ENCODE data around the gene NME4.

DNA sequence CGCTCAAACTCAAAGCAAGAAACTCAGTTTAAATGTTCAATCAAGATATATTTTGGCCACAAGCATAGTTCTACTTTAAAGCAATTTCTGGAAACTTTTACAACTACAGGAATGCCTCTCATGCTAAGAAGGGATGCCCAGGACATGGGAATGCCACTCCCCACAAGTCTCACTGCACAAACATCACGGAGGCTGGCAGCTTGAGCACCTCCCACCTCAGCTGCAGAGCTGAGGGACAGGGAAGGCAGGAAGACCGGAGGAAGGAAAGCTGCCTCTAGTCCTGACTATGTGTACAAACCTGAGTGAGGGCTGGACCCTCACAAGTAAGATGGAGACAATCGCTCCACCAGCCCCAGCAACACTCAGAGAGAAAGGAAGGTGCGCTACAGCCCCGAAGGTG is 49.8 kb upstream of the NME4 start:
- TF ChIP-seq, protein P1, sequence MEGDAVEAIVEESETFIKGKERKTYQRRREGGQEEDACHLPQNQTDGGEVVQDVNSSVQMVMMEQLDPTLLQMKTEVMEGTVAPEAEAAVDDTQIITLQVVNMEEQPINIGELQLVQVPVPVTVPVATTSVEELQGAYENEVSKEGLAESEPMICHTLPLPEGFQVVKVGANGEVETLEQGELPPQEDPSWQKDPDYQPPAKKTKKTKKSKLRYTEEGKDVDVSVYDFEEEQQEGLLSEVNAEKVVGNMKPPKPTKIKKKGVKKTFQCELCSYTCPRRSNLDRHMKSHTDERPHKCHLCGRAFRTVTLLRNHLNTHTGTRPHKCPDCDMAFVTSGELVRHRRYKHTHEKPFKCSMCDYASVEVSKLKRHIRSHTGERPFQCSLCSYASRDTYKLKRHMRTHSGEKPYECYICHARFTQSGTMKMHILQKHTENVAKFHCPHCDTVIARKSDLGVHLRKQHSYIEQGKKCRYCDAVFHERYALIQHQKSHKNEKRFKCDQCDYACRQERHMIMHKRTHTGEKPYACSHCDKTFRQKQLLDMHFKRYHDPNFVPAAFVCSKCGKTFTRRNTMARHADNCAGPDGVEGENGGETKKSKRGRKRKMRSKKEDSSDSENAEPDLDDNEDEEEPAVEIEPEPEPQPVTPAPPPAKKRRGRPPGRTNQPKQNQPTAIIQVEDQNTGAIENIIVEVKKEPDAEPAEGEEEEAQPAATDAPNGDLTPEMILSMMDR (IDR thresholded peaks at IDR 0.05) = no peak
- TF ChIP-seq POLR2A (IDR thresholded peaks at IDR 0.05) = no peak

Measured in testis (tissue), 2 donors.